ENCODE measurements around the gene GPC6. TPM values are rescaled to one million over a fixed set of nuclear protein-coding genes. Genes with fewer than 3 reads are reported as not detected.

The GPC6 gene
- total and polyA plus RNA-seq, 10 donors = 0.22 to 9.3 (median 4.5) TPM

- H3K4me1 ChIP-seq = no peaks in the 10 kb centered on the region
- H3K27me3 ChIP-seq (replicated peaks in 1 of 7) = no peaks in the 10 kb centered on the region
- 58 to 73% (median 71%) methylated on average over 3 of the region's 3 CpGs for WGBS, 5 donors
Observed at GRCh38 chr13:93766719-93767118, 540.1 kb downstream of the GPC6 start.

GRCh38 chr13:93767180-93767916 is 540.7 kb downstream of the GPC6 start:
- no peak overlapping the region for H3K27ac ChIP-seq
- no peak overlapping the region for H3K4me3 ChIP-seq
- peaks cover 0 to 6% (median 0%) of the 10 kb centered on the region in 8 donors for H3K9me3 ChIP-seq
- 76 to 83% (median 78%) methylated on average over 10 of the region's 10 CpGs for WGBS, 5 donors
- no peak for DNase-seq
- H3K4me1 ChIP-seq = no peaks in the 10 kb centered on the region
- no peaks in the 10 kb centered on the region for H3K36me3 ChIP-seq
- TF ChIP-seq POLR2A (IDR thresholded peaks at IDR 0.05) (no peak), POLR2AphosphoS5 (IDR thresholded peaks at IDR 0.05) (no peak)
- TF ChIP-seq, protein P1, sequence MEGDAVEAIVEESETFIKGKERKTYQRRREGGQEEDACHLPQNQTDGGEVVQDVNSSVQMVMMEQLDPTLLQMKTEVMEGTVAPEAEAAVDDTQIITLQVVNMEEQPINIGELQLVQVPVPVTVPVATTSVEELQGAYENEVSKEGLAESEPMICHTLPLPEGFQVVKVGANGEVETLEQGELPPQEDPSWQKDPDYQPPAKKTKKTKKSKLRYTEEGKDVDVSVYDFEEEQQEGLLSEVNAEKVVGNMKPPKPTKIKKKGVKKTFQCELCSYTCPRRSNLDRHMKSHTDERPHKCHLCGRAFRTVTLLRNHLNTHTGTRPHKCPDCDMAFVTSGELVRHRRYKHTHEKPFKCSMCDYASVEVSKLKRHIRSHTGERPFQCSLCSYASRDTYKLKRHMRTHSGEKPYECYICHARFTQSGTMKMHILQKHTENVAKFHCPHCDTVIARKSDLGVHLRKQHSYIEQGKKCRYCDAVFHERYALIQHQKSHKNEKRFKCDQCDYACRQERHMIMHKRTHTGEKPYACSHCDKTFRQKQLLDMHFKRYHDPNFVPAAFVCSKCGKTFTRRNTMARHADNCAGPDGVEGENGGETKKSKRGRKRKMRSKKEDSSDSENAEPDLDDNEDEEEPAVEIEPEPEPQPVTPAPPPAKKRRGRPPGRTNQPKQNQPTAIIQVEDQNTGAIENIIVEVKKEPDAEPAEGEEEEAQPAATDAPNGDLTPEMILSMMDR (IDR thresholded peaks at IDR 0.05 in 8 of 11, conservative IDR thresholded peaks at IDR 0.05 in 3 of 11) = no peak
- intact Hi-C loops (cut with DNase I; ENCODE audit: low total_unique reads) = no loop called here
- H3K27me3 ChIP-seq (replicated peaks in 1 of 7) = no peaks in the 10 kb centered on the region

More at GRCh38 chr13:93766719-93767118, 540.1 kb downstream of the GPC6 start:
- Histone ChIP-seq H3K27ac (no peak overlapping the region), H3K4me3 (no peak overlapping the region), H3K9me3 (peaks cover 0 to 6% (median 0%) of the 10 kb centered on the region in 8 donors), H3K36me3 (no peaks in the 10 kb centered on the region)
- intact Hi-C loops (cut with DNase I; ENCODE audit: low total_unique reads) = no loop called here
- TF ChIP-seq POLR2A (IDR thresholded peaks at IDR 0.05) (no peak), POLR2AphosphoS5 (IDR thresholded peaks at IDR 0.05) (no peak)
- TF ChIP-seq, protein P1 (IDR thresholded peaks at IDR 0.05 in 8 of 11, conservative IDR thresholded peaks at IDR 0.05 in 3 of 11) = no peak
- DNase-seq = no peak

DNA sequence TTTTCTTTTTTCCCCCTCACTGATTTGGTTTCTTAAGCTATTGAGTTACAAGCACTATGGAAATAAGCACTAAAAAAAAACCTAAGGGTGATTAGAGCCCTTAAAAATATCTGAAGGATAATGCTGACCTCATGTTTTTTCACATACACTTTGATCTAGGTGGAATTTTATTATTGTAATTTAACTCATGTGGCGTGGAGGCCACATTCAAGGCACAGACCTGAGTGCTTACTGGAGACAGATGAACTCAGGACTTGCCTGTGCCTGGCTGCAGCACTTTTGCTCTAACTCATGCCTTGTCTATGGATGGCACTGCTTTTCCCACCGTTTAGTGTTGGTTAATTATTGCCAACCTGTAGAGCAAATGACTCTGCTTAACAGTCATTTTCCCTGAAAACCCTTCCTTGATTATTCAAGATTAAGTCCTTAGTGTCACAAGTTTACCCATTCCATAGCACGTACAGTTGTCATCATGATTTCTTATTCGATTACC is 541.4 kb downstream of the GPC6 start:
- intact Hi-C loops (cut with DNase I; ENCODE audit: low total_unique reads) = no loop called here

GRCh38 chr13:93769101-93769500 is 542.5 kb downstream of the GPC6 start:
- Histone ChIP-seq H3K4me3 (no peak overlapping the region), H3K27ac (no peak overlapping the region), H3K36me3 (no peaks in the 10 kb centered on the region), H3K4me1 (no peaks in the 10 kb centered on the region), H3K27me3 (replicated peaks in 1 of 7) (no peaks in the 10 kb centered on the region), H3K9me3 (no peaks in the 10 kb centered on the region)
- intact Hi-C loops (cut with DNase I; ENCODE audit: low total_unique reads) = no loop called here
- TF ChIP-seq, protein P1 (IDR thresholded peaks at IDR 0.05 in 8 of 11, conservative IDR thresholded peaks at IDR 0.05 in 3 of 11) = no peak
- no peak for TF ChIP-seq POLR2AphosphoS5 (IDR thresholded peaks at IDR 0.05)
- no peak for TF ChIP-seq POLR2A (IDR thresholded peaks at IDR 0.05)
- 70 to 83% (median 76%) methylated on average over 3 of the region's 3 CpGs for WGBS, 5 donors
- no peak for DNase-seq

More for the DNA sequence above, 541.4 kb downstream of the GPC6 start:
- 79 to 92% (median 88%) methylated on average over 4 of the region's 4 CpGs for WGBS, 5 donors
- TF ChIP-seq POLR2AphosphoS5 (IDR thresholded peaks at IDR 0.05) (no peak), POLR2A (IDR thresholded peaks at IDR 0.05) (no peak)
- TF ChIP-seq, protein P1 (IDR thresholded peaks at IDR 0.05 in 8 of 11, conservative IDR thresholded peaks at IDR 0.05 in 3 of 11) = no peak
- H3K27ac ChIP-seq = no peak overlapping the region
- no peak overlapping the region for H3K4me3 ChIP-seq
- H3K9me3 ChIP-seq = peaks cover 0 to 4% (median 0%) of the 10 kb centered on the region in 8 donors
- H3K36me3 ChIP-seq = no peaks in the 10 kb centered on the region
- H3K27me3 ChIP-seq (replicated peaks in 1 of 7) = no peaks in the 10 kb centered on the region
- H3K4me1 ChIP-seq = no peaks in the 10 kb centered on the region
- DNase-seq = no peak
